AG10803 (cell line): ENCODE measurements around the gene ZDHHC19.

Source experiments
- DNase-seq: peaks from one replicate; pipeline ENCODE4 v3.0.0; 2010; ENCODE audit warnings: low read depth
- H3K4me3 ChIP-seq: 2 replicates; pipeline ENCODE4 v1.5.1; 2011; ENCODE audit warnings: mild to moderate bottlenecking, low read length, control low read depth
- CTCF ChIP-seq: conservative IDR thresholded peaks from 2 replicates; pipeline ENCODE4 v1.5.1; 2011; ENCODE audit warnings: mild to moderate bottlenecking, low read length, control low read depth, inconsistent platforms

ZDHHC19 gene

DNA sequence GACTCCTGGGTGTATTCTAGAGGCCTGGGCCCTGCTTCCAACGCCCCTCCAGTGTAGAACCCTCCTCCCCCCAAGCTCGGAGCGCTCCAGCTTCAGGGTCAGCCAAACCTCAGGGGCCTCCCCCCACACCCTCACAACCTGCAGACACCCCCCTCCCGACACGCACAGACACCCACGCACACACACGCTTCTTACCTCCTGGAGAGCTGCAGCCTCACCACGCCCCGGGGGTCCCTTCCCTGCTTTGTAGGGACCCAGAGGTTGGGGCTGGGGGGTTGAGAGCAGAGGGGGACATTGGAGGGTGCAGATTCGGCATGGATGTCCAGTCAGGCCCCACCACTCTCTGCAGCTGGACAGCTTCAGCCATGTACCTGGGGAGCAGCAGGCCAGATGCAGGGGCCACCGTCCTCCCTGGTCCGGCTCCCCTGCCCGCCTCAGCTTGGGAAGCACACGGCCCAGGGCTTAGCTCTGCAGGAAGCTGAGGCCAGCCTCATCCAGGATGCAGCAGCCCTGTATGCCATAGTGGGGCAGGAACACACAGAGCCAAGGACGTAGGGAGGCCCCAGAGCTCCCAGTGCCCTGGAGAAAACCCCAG is 13.0 kb downstream of the ZDHHC19 start:
- DNase-seq: no peak
- no peak for TF ChIP-seq CTCF
- H3K4me3 ChIP-seq: no peak overlapping the region

DNA sequence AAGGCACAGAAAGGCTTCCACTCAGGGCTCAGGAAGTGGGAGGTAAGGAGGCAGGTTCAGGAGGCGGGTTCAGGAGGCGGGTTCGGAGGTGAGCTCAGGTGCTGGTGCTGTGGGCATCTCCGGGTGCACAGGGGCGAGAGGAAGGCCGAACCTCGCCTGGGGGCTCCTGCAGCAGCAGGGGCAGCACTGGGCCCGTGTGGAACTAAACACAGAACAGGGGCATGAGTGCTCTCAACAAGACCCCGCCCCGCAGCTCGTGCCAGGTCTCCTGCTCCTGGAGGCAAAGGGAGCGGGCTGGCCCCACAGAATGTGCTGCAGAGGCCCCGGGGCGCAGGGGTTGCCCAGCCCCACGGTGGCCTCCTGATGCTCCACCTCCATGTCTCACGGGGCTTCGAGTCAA is 13.7 kb downstream of the ZDHHC19 start:
- no peak for DNase-seq
- no peak overlapping the region for H3K4me3 ChIP-seq
- no peak for TF ChIP-seq CTCF

- H3K4me3 ChIP-seq: no peak overlapping the region
- TF ChIP-seq CTCF: no peak
- no peak for DNase-seq
Observed at GRCh38 chr3:196195664-196196265, 15.4 kb downstream of the ZDHHC19 start.

- no peak for TF ChIP-seq CTCF
- H3K4me3 ChIP-seq: no peak overlapping the region
- no peak for DNase-seq
Observed at GRCh38 chr3:196194542-196194915, 16.7 kb downstream of the ZDHHC19 start.

DNA sequence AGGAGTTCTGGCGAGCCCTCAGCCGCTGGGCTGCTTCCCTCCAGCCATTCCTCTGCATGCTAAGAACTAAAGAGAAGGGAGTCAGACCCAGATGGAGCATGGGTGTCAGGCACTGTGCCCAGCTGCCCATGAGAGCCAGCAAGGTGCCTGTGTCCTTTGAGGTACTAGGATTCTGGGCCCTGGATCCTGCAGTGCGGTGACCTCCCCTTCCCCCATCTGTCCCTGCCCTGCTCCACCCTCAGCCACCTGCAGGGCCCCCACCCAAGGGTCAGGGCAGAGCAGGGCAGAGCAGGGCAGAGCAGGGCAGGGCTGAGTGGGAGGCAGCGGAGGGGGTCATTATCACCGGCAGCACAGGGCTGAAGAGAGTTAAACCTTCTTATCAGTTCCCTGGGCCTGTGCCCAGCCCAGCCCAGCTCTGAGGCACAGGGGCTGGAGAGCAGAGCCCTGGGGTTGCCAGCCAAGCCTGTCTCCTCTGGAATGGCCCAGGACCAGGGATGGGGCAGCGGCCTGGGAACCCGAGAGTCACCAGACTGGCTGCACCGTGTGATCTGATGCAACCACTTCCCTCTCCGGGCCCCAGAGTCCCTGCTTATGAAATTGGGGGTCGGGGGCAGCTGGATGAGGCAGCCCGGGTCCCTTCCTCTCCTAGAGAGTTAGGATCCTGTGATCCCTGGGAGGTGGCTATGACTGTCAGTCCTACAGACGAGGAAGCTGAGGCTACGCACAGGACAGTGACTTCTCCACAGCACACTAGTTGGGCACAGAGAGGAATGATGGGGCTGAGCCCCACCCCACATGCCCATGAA is 17.3 kb downstream of the ZDHHC19 start:
- H3K4me3 ChIP-seq: no peak overlapping the region
- DNase-seq: no peak
- TF ChIP-seq CTCF: no peak

DNA sequence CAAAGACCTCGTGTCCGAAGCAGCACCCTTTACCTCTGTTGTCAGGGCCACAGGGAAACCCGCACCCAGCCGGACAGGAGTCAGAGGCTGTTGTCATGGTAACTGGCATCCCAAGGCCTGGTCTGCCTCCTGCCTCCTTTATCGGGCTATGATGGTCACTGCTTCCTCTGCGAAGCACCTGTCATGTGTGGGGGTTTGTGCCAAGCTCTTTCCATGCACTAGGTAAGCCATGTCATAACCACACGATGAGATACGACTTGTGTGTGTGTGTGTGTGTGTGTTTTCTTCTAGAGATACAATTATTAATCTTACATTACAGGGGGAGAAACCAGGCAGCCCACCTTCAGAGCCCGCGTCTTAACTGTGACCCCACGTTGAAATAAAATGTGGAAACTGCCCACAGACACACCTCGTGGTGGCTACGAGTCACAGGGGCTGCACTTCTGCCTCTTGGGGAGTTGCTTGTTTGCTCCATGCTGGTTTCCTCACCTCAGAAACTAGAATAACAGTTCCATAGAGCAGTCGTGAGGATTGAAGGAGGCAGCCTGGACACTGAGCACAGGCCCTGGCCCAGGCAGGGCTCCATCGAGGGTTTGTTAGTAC is 18.0 kb downstream of the ZDHHC19 start:
- no peak for DNase-seq
- TF ChIP-seq CTCF: no peak
- H3K4me3 ChIP-seq: no peak overlapping the region
